Stomach (tissue), 4 donors: ENCODE results near the gene GLS.

Experiments
- CTCF ChIP-seq, 7 experiments: fragments of 450-650 bp in 4 of 7; fragments of 200-600 bp in 3 of 7; sonication (generic) in 3 of 7; IDR thresholded peaks; one replicate each; pipeline ENCODE4 v1.5.1; 2016 to 2019; ENCODE audit warnings: antibody characterized with exemption in 7 of 7, control low read depth in 2 of 7, mild to moderate bottlenecking in 1 of 7
- EP300 ChIP-seq: sonication (generic); formaldehyde crosslinking; IDR thresholded peaks from one replicate; pipeline ENCODE4 v1.6.1; 2017; ENCODE audit warnings: antibody characterized with exemption
- POLR2A ChIP-seq, 4 donors: fragments of 450-650 bp; IDR thresholded peaks; one replicate each; pipeline ENCODE4 v1.6.1; 2016; ENCODE audit warnings: antibody characterized with exemption in 4 of 4, control low read depth in 2 of 4, mild to moderate bottlenecking in 1 of 4, moderate library complexity in 1 of 4
- POLR2AphosphoS5 ChIP-seq, 3 donors: sonication (generic); formaldehyde crosslinking; IDR thresholded peaks; one replicate each; pipeline ENCODE4 v1.6.1; 2016; ENCODE audit warnings: antibody characterized with exemption in 3 of 3

GRCh38 chr2:190882411-190882766 is 1.8 kb downstream of the GLS start:
- TF ChIP-seq CTCF (IDR thresholded peaks at IDR 0.05) (no peak), POLR2A (IDR thresholded peaks at IDR 0.05) (no peak), EP300 (no peak), POLR2AphosphoS5 (IDR thresholded peaks at IDR 0.05) (no peak)
